Hepatocyte (in vitro differentiated cells): ENCODE results near the gene SPRED2. TPM values are rescaled to one million over a fixed set of nuclear protein-coding genes. Genes with fewer than 3 reads are reported as not detected.

ENCODE experiments used
- DNase-seq: peaks from one replicate; pipeline ENCODE4 v3.0.0-alpha.2; 2016; ENCODE audit warnings: low spot score
- H2AFZ ChIP-seq: fragments of 200-600 bp; sonication (generic); 2 replicates; pipeline ENCODE4 v1.6.0; 2016; ENCODE audit warnings: antibody characterized with exemption, mild to moderate bottlenecking
- H3K27ac ChIP-seq: fragments of 200-600 bp; sonication (generic); 2 replicates; pipeline ENCODE4 v1.5.1; 2016; ENCODE audit warnings: mild to moderate bottlenecking
- H3K27me3 ChIP-seq: fragments of 200-600 bp; sonication (generic); 2 replicates; pipeline ENCODE4 v1.6.1; 2016
- H3K36me3 ChIP-seq: fragments of 200-600 bp; sonication (generic); replicated peaks from 2 replicates; pipeline ENCODE4 v1.5.1; 2016; ENCODE audit warnings: low read depth; ENCODE audit not compliant: insufficient read depth
- H3K4me1 ChIP-seq: fragments of 200-600 bp; sonication (generic); 2 replicates; pipeline ENCODE4 v1.5.1; 2016; ENCODE audit warnings: mild to moderate bottlenecking, moderate library complexity; ENCODE audit not compliant: insufficient read depth
- H3K4me2 ChIP-seq: fragments of 200-600 bp; sonication (generic); 2 replicates; pipeline ENCODE4 v1.6.0; 2016
- H3K4me3 ChIP-seq: fragments of 200-600 bp; sonication (generic); 2 replicates; pipeline ENCODE4 v1.5.1; 2016; ENCODE audit warnings: mild to moderate bottlenecking
- H3K79me2 ChIP-seq: fragments of 200-600 bp; sonication (generic); 2 replicates; pipeline ENCODE4 v1.6.0; 2017; ENCODE audit warnings: mild to moderate bottlenecking
- H3K9me2 ChIP-seq: fragments of 200-600 bp; sonication (generic); replicated peaks from 2 replicates; pipeline ENCODE4 v1.6.0; 2017; ENCODE audit warnings: mild to moderate bottlenecking; ENCODE audit not compliant: insufficient read depth
- H3K9me3 ChIP-seq: fragments of 200-600 bp; sonication (generic); 2 replicates; pipeline ENCODE4 v1.5.1; 2016; ENCODE audit warnings: low read depth, mild to moderate bottlenecking
- H4K20me1 ChIP-seq: fragments of 200-600 bp; sonication (generic); 2 replicates; pipeline ENCODE4 v1.6.0; 2016; ENCODE audit warnings: mild to moderate bottlenecking; ENCODE audit not compliant: insufficient read depth, poor library complexity, severe bottlenecking
- EZH2 ChIP-seq: fragments of 200-600 bp; sonication (generic); IDR thresholded peaks from 2 replicates; pipeline ENCODE4 v1.6.1; 2016; ENCODE audit warnings: antibody characterized with exemption, mild to moderate bottlenecking, borderline replicate concordance
- EZH2phosphoT487 ChIP-seq: fragments of 200-600 bp; sonication (generic); IDR thresholded peaks from one replicate; pipeline ENCODE4 v1.6.1; 2018; ENCODE audit warnings: antibody characterized with exemption, mild to moderate bottlenecking, low read depth, moderate library complexity; ENCODE audit not compliant: unreplicated experiment, severe bottlenecking
- WGBS: methylation state at CpG from one replicate; pipeline ENCODE4 v1.1.6; 2016; ENCODE audit warnings: low lambda C conversion rate; ENCODE audit errors: missing lambda C conversion rate; 5-methylcytosine and 5-hydroxymethylcytosine counted together
- polyA plus RNA-seq: library from polyadenylated mRNA; unstranded; fragments of >200 nt; fragmentation: Nextera tagmentation; extraction: Ambion mirVana; gene quantifications from 2 replicates; pipeline ENCODE4 v1.2.1, GENCODE V29; 2016
- total RNA-seq: library from RNA; depleted of rRNA; stranded (reverse); fragments of >200 nt; gene quantifications from 2 replicates; pipeline ENCODE4 v1.2.3, GENCODE V29; 2014
- TF ChIP-seq, protein P1 (sequence below): fragments of 200-600 bp; sonication (generic); IDR thresholded peaks from 2 replicates; pipeline ENCODE4 v1.5.1; 2016; ENCODE audit warnings: antibody characterized with exemption, mild to moderate bottlenecking; ENCODE audit not compliant: poor library complexity

The SPRED2 gene
- total and polyA plus RNA-seq, 2 experiments from 2014 or later: 12.7 to 14.1 TPM

DNA sequence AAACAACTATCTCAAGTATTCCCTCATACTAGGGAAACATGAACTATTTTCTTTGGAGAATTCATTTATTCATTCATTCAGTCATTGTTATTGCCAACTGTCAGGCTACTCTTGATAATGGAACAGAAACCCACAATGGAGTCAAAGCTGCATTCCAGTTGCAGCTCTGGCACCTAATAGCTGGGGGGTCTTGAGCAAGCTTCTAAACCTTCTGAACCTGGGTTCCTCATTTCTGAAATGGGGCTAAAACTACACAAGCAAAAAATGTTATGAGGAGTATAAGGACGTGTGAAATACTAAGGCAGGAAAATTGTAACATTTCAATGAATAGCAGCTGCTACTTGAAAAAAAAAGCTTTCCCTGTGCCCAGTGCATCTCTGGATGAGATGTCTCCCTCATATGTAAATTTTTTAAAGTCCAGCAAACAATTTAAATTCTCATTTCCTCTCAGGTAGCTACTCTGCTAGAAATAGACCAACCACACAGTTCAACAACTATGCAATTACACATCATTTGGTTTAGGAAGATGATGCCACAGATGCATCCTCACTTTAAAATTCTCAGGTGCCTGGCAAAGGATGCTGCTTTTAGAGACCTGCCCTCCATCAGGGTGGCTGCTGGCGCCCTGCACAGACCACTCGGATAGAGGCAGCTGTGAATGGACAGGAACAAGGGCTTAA lies 38.5 kb downstream of the SPRED2 start:
- Histone ChIP-seq H3K27me3 (no peaks in the 10 kb centered on the region), H3K79me2 (peaks cover 90% of the 10 kb centered on the region), H3K4me3 (no peak overlapping the region), H3K36me3 (no peaks in the 10 kb centered on the region), H4K20me1 (no peaks in the 10 kb centered on the region), H3K4me2 (no peak overlapping the region), H3K9me3 (no peaks in the 10 kb centered on the region), H3K4me1 (peaks cover 5% of the 10 kb centered on the region), H3K9me2 (no peaks in the 10 kb centered on the region), H3K27ac (no peak overlapping the region), H2AFZ (no peak overlapping the region)
- DNase-seq: no peak
- 87% methylated on average over 3 of the region's 3 CpGs for WGBS
- TF ChIP-seq, protein P1, sequence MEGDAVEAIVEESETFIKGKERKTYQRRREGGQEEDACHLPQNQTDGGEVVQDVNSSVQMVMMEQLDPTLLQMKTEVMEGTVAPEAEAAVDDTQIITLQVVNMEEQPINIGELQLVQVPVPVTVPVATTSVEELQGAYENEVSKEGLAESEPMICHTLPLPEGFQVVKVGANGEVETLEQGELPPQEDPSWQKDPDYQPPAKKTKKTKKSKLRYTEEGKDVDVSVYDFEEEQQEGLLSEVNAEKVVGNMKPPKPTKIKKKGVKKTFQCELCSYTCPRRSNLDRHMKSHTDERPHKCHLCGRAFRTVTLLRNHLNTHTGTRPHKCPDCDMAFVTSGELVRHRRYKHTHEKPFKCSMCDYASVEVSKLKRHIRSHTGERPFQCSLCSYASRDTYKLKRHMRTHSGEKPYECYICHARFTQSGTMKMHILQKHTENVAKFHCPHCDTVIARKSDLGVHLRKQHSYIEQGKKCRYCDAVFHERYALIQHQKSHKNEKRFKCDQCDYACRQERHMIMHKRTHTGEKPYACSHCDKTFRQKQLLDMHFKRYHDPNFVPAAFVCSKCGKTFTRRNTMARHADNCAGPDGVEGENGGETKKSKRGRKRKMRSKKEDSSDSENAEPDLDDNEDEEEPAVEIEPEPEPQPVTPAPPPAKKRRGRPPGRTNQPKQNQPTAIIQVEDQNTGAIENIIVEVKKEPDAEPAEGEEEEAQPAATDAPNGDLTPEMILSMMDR: no peak
- no peak for TF ChIP-seq EZH2
- no peak for TF ChIP-seq EZH2phosphoT487

DNA sequence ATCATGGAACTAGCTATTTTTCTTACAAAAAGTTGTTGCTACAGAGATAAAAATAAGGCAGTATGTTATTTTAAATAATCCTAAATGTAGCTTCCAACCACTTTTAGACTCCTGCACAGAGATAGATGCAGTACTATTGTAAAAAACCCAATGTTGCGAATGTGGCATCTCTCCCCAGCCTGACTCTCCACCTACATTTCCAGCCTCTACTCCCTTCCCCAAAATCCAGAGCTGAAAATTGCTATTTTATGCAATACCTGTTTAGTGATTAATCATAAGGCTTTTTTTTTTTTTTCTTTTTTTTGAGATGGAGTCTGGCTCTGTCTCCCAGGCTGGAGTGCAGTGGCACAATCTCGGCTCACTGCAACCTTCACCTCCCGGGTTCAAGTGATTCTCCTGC lies 39.4 kb downstream of the SPRED2 start:
- Histone ChIP-seq H3K79me2 (peaks cover 90% of the 10 kb centered on the region), H2AFZ (no peak overlapping the region), H3K27me3 (no peaks in the 10 kb centered on the region), H3K36me3 (no peaks in the 10 kb centered on the region), H3K4me1 (peaks cover 5% of the 10 kb centered on the region), H3K4me3 (no peak overlapping the region), H4K20me1 (no peaks in the 10 kb centered on the region), H3K27ac (no peak overlapping the region), H3K4me2 (no peak overlapping the region), H3K9me2 (no peaks in the 10 kb centered on the region), H3K9me3 (no peaks in the 10 kb centered on the region)
- over 99% methylated on average over 3 of the region's 3 CpGs for WGBS
- TF ChIP-seq EZH2 (no peak), EZH2phosphoT487 (no peak)
- TF ChIP-seq, protein P1: no peak
- no peak for DNase-seq

DNA sequence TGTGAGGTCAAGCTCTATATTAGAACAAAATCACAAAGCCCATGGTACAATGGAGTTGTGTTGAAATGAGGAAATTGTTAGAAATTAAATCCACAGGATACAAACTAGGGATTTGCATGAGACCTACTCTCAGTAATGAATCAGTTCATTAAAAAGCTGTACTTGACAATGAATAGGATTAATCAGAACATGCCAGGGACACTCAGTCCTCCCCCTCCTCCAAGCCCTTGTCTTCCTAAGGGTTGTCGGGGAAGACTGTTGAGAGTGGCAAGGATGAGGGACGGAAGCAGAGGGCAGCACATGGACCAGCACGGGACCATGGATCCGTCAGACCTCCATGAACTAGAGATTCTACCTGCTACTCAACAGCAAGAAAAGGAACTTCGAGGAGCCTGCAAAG lies 39.8 kb downstream of the SPRED2 start:
- H3K9me2 ChIP-seq: no peaks in the 10 kb centered on the region
- H3K36me3 ChIP-seq: no peaks in the 10 kb centered on the region
- no peak overlapping the region for H3K27ac ChIP-seq
- 95% methylated on average over 5 of the region's 5 CpGs for WGBS
- peaks cover 90% of the 10 kb centered on the region for H3K79me2 ChIP-seq
- DNase-seq: no peak
- H4K20me1 ChIP-seq: no peaks in the 10 kb centered on the region
- H2AFZ ChIP-seq: no peak overlapping the region
- no peaks in the 10 kb centered on the region for H3K27me3 ChIP-seq
- H3K4me2 ChIP-seq: no peak overlapping the region
- peaks cover 5% of the 10 kb centered on the region for H3K4me1 ChIP-seq
- H3K4me3 ChIP-seq: no peak overlapping the region
- H3K9me3 ChIP-seq: no peaks in the 10 kb centered on the region
- TF ChIP-seq, protein P1: no peak
- TF ChIP-seq EZH2 (no peak), EZH2phosphoT487 (no peak)
